HepG2 (cell line): ENCODE measurements around the gene HSD17B8. TPM values are rescaled to one million over a fixed set of nuclear protein-coding genes. Genes with fewer than 3 reads are reported as not detected.

Source experiments
- ATF3 ChIP-seq: sonication (generic); formaldehyde crosslinking; IDR thresholded peaks from 2 replicates; pipeline ENCODE4 v1.4.0; 2020; ENCODE audit warnings: missing genetic modification reagents
- CBX2 ChIP-seq, 2 experiments: fragments of 200-600 bp in 1 of 2; sonication (generic); formaldehyde crosslinking in 1 of 2; IDR thresholded peaks; 2 replicates each; pipeline versions ENCODE4 v1.7.0 to v1.8.1; 2018 to 2022; ENCODE audit warnings: low read depth in 2 of 2, low read length in 1 of 2, mild to moderate bottlenecking in 1 of 2, missing genetic modification reagents in 1 of 2
- CREM ChIP-seq, 2 experiments: sonication (generic) in 1 of 2; formaldehyde crosslinking in 1 of 2; IDR thresholded peaks; 2 replicates each; pipeline versions ENCODE4 v1.4.0 to v1.6.1; 2016 to 2020; ENCODE audit warnings: antibody characterized with exemption in 1 of 2, mild to moderate bottlenecking in 1 of 2, missing genetic modification reagents in 1 of 2
- DR1 ChIP-seq: sonication (generic); formaldehyde crosslinking; IDR thresholded peaks from 2 replicates; pipeline ENCODE4 v1.8.0; 2021; ENCODE audit warnings: mild to moderate bottlenecking, missing genetic modification reagents, inconsistent platforms
- FOXA3 ChIP-seq: IDR thresholded peaks from 2 replicates; pipeline ENCODE4 v1.6.1; 2016; ENCODE audit warnings: missing genetic modification reagents, missing compliant biosample characterization
- FOXO1 ChIP-seq: sonication (generic); formaldehyde crosslinking; IDR thresholded peaks from 2 replicates; pipeline ENCODE4 v1.4.0; 2020; ENCODE audit warnings: missing genetic modification reagents
- HCFC1 ChIP-seq: fragments of 150-350 bp; IDR thresholded peaks from 2 replicates; pipeline ENCODE4 v1.6.1; 2014; ENCODE audit warnings: low read depth, low read length
- HMGXB4 ChIP-seq, 2 experiments: sonication (generic) in 1 of 2; formaldehyde crosslinking in 1 of 2; IDR thresholded peaks; 2 replicates each; pipeline versions ENCODE4 v1.4.0 to v1.6.1; 2018 to 2020; ENCODE audit warnings: missing genetic modification reagents in 2 of 2, borderline replicate concordance in 1 of 2, low read depth in 1 of 2, mild to moderate bottlenecking in 1 of 2, missing biosample characterization in 1 of 2
- HNRNPUL1 ChIP-seq: fragments of 200-400 bp; formaldehyde crosslinking; IDR thresholded peaks from 2 replicates; pipeline ENCODE4 v1.6.1; 2017; ENCODE audit warnings: low read depth, mild to moderate bottlenecking, low read length, moderate library complexity
- KLF16 ChIP-seq, 2 experiments: sonication (generic) in 1 of 2; formaldehyde crosslinking in 1 of 2; IDR thresholded peaks; 2 replicates each; pipeline versions ENCODE4 v1.6.1 to v1.8.0; 2016 to 2023; ENCODE audit warnings: missing genetic modification reagents in 2 of 2, missing compliant biosample characterization in 1 of 2
- MXD3 ChIP-seq: IDR thresholded peaks from 2 replicates; pipeline ENCODE4 v1.6.1; 2016; ENCODE audit warnings: mild to moderate bottlenecking, missing biosample characterization, missing genetic modification reagents
- NFE2L1 ChIP-seq: sonication (generic); formaldehyde crosslinking; IDR thresholded peaks from 2 replicates; pipeline ENCODE4 v1.4.0; 2020; ENCODE audit warnings: missing genetic modification reagents, mild to moderate bottlenecking, borderline replicate concordance
- NFKB2 ChIP-seq: sonication (generic); formaldehyde crosslinking; IDR thresholded peaks from 2 replicates; pipeline ENCODE4 v1.4.0; 2020; ENCODE audit warnings: missing genetic modification reagents, borderline replicate concordance
- NR3C1 ChIP-seq: sonication (generic); formaldehyde crosslinking; IDR thresholded peaks from 2 replicates; pipeline ENCODE4 v1.4.0; 2020; ENCODE audit warnings: missing genetic modification reagents
- PATZ1 ChIP-seq: sonication (generic); formaldehyde crosslinking; IDR thresholded peaks from 2 replicates; pipeline ENCODE4 v1.4.0; 2020; ENCODE audit warnings: missing genetic modification reagents
- TSC22D2 ChIP-seq: sonication (generic); formaldehyde crosslinking; IDR thresholded peaks from 2 replicates; pipeline ENCODE4 v1.5.1; 2020; ENCODE audit warnings: missing genetic modification reagents, mild to moderate bottlenecking, borderline replicate concordance
- XRCC5 ChIP-seq: fragments of 200-400 bp; formaldehyde crosslinking; optimal IDR thresholded peaks from 2 replicates; pipeline ENCODE3; 2017; ENCODE audit warnings: mild to moderate bottlenecking, low read length
- ZNF414 ChIP-seq: sonication (generic); formaldehyde crosslinking; IDR thresholded peaks from 2 replicates; pipeline ENCODE4 v1.5.0; 2020; ENCODE audit warnings: missing genetic modification reagents
- ZNF75D ChIP-seq: sonication (generic); formaldehyde crosslinking; IDR thresholded peaks from 2 replicates; pipeline ENCODE4 v1.8.1; 2023; ENCODE audit warnings: missing genetic modification reagents, mild to moderate bottlenecking, borderline replicate concordance
- ZNF784 ChIP-seq: sonication (generic); formaldehyde crosslinking; IDR thresholded peaks from 2 replicates; pipeline ENCODE4 v1.5.1; 2020; ENCODE audit warnings: missing genetic modification reagents, mild to moderate bottlenecking, borderline replicate concordance
- ZSCAN9 ChIP-seq: IDR thresholded peaks from 2 replicates; pipeline ENCODE4 v1.6.1; 2016; ENCODE audit warnings: borderline replicate concordance
- polyA plus RNA-seq, 8 experiments: library from polyadenylated mRNA; depleted of rRNA in 3 of 8; stranded (reverse) in 7 of 8; unstranded in 1 of 8; fragments of >200 nt; fragmentation: Illumina TruSeq in 4 of 8; extraction: Trizol in 4 of 8; gene quantifications; 2 replicates each; pipeline versions ENCODE4 v1.2.1 to v1.2.3, GENCODE V29; 2011 to 2016; ENCODE audit warnings: low read depth in 4 of 8, missing spikeins in 1 of 8, mixed read lengths in 1 of 8; ENCODE audit not compliant: insufficient read depth in 1 of 8
- total RNA-seq, 5 experiments: library from RNA; depleted of rRNA; stranded (reverse); fragments of >200 nt; fragmentation: Illumina TruSeq; extraction: Trizol; gene quantifications; 2 replicates each; pipeline ENCODE4 v1.2.3, GENCODE V29; 2016; ENCODE audit warnings: low read depth in 1 of 5

HSD17B8 gene
- total and polyA plus RNA-seq, 2 of the 13 experiments (the other 11 are each of a cell fraction or from before 2014, with no cell fraction given) = 12.6 to 20.1 TPM

- 0 out of 2 replicates have a peak, but pooled peaks have one; percentile 12 for TF ChIP-seq ZNF414 (CRISPR knock-in tag)
- TF ChIP-seq NR3C1 (CRISPR knock-in tag) = no peak
- 0 out of 2 replicates have a peak, but pooled peaks have one; percentile 36 for TF ChIP-seq ZSCAN9 (CRISPR knock-in tag)
- 0 out of 2 replicates have a peak, but pooled peaks have one; percentile 21 for TF ChIP-seq TSC22D2 (CRISPR knock-in tag)
- peak; percentile 53 for TF ChIP-seq XRCC5
- peak; percentile 71 for TF ChIP-seq PATZ1 (CRISPR knock-in tag)
- TF ChIP-seq HNRNPUL1 = no peak
- no peak for TF ChIP-seq CBX2 (IDR thresholded peaks at IDR 0.05; ENCODE audit: low read depth, low read length)
- TF ChIP-seq CBX2 (CRISPR knock-in tag; IDR thresholded peaks at IDR 0.05; ENCODE audit: low read depth) = no peak
- peak in 1 of 2 experiments; percentile 40; a peak in 1 of 4 replicates for TF ChIP-seq KLF16 (CRISPR knock-in tag; IDR thresholded peaks at IDR 0.05)
- no peak for TF ChIP-seq NFE2L1 (CRISPR knock-in tag)
- no peak for TF ChIP-seq ZNF75D (CRISPR knock-in tag)
- no peak for TF ChIP-seq DR1 (CRISPR knock-in tag)
- TF ChIP-seq CREM (IDR thresholded peaks at IDR 0.05) = no peak
- TF ChIP-seq CREM (CRISPR knock-in tag; IDR thresholded peaks at IDR 0.05) = no peak
- peak; percentile 36; the same call in 1 of the 2 replicates for TF ChIP-seq HCFC1
- TF ChIP-seq ZNF784 (CRISPR knock-in tag) = peak; percentile 76; the same call in 1 of the 2 replicates
- 0 out of 2 replicates have a peak, but pooled peaks have one; percentile 23 for TF ChIP-seq FOXO1
- TF ChIP-seq HMGXB4 (CRISPR knock-in tag; IDR thresholded peaks at IDR 0.05; ENCODE audit: borderline replicate concordance in 1 of 2, low read depth in 1 of 2) = peak; percentile 44 to 91; a peak in 3 of 4 replicates
- TF ChIP-seq ATF3 (CRISPR knock-in tag) = 0 out of 2 replicates have a peak, but pooled peaks have one; percentile 10
- no peak for TF ChIP-seq NFKB2 (CRISPR knock-in tag)
- TF ChIP-seq MXD3 (CRISPR knock-in tag) = peak; percentile 76
- peak; percentile 11; the same call in 1 of the 2 replicates for TF ChIP-seq FOXA3
These were observed 43.7 kb downstream of the HSD17B8 start (continued) for GRCh38 chr6:33247977-33248642.
